HepG2 (cell line): ENCODE data around the gene NFATC1. TPM values are rescaled to one million over a fixed set of nuclear protein-coding genes. Genes with fewer than 3 reads are reported as not detected.

Source experiments
- ATAC-seq: fragments of 200-7000 bp; cut with Tn5 transposase; 3 replicates; pipeline ENCODE4 v1.9.1; 2020; ENCODE audit warnings: mild to moderate bottlenecking, moderate library complexity
- BruUV-seq: library from RNA; stranded (reverse); fragments of 400-500 nt; replicated peaks from 2 replicates; lab custom pipeline; 2021; lab: Mats Ljungman, UMichigan
- CTCF ChIA-PET: fragments of 300-600 bp; formaldehyde crosslinking; extraction: SDS; loops from one replicate; lab custom pipeline; 2021; ENCODE audit warnings: low total read pairs, inconsistent platforms, low intra/inter-chr PET ratio; lab: Yijun Ruan, JAX
- POLR2A ChIA-PET: fragments of 350-600 bp; sonication (Branson Sonifier 250); formaldehyde crosslinking; loops from one replicate; lab custom pipeline; 2020; ENCODE audit warnings: antibody characterized with exemption, inconsistent platforms; lab: Yijun Ruan, JAX
- DNase-seq: peaks from one replicate; pipeline ENCODE4 v3.0.0-alpha.2; 2015; ENCODE audit warnings: low spot score
- FAIRE-seq: peaks from 3 replicates; lab custom pipeline; 2011; peaks lifted over from hg19 to GRCh38; lab: Jason Lieb, UNC
- H2AFZ ChIP-seq: one replicate; pipeline ENCODE4 v1.6.1; 2011; ENCODE audit warnings: low read length, inconsistent platforms
- H3K27ac ChIP-seq: fragments of 300-600 bp; 3 replicates; pipeline ENCODE4 v1.8.0; 2011; ENCODE audit warnings: mixed run types, mild to moderate bottlenecking, mixed read lengths, low read length, inconsistent platforms; ENCODE audit not compliant: insufficient read depth; ENCODE audit errors: extremely low read length
- H3K27me3 ChIP-seq, 2 experiments: fragments of 200-600 bp in 1 of 2; 2 replicates in 1 of 2; 3 replicates in 1 of 2; pipeline versions ENCODE4 v1.6.0 to v1.8.0; 2011; ENCODE audit warnings: low read length in 2 of 2, mild to moderate bottlenecking in 2 of 2, moderate library complexity in 2 of 2, inconsistent platforms in 1 of 2; ENCODE audit not compliant: insufficient read depth in 2 of 2, control insufficient read depth in 1 of 2
- H3K36me3 ChIP-seq, 2 experiments: fragments of 200-600 bp in 1 of 2; replicated peaks in 1 of 2; 2 replicates in 1 of 2; 3 replicates in 1 of 2; pipeline versions ENCODE4 v1.5.1 to v1.8.0; 2011; ENCODE audit warnings: low read length in 2 of 2, inconsistent platforms in 1 of 2; ENCODE audit not compliant: insufficient read depth in 2 of 2, control insufficient read depth in 1 of 2
- H3K4me1 ChIP-seq: 2 replicates; pipeline ENCODE4 v1.5.1; 2012; ENCODE audit warnings: low read length, inconsistent platforms; ENCODE audit not compliant: insufficient read depth
- H3K4me2 ChIP-seq: 2 replicates; pipeline ENCODE4 v1.6.0; 2011; ENCODE audit warnings: low read depth, low read length, inconsistent platforms
- H3K4me3 ChIP-seq, 3 experiments: fragments of 200-600 bp in 1 of 3; sonication (generic), shearing (Covaris generic) in 1 of 3; replicated peaks in 1 of 3; 2 replicates each; pipeline ENCODE4 v1.5.1; 2011 to 2016; ENCODE audit warnings: low read length in 3 of 3, inconsistent platforms in 2 of 3, low read depth in 2 of 3, mild to moderate bottlenecking in 2 of 3, control low read depth in 1 of 3, mixed read lengths in 1 of 3; ENCODE audit not compliant: insufficient read depth in 1 of 3
- H3K79me2 ChIP-seq: one replicate; pipeline ENCODE4 v1.6.1; 2011; ENCODE audit warnings: low read length, inconsistent platforms; ENCODE audit not compliant: insufficient read depth
- H3K9ac ChIP-seq: 2 replicates; pipeline ENCODE4 v1.6.0; 2011; ENCODE audit warnings: mild to moderate bottlenecking, low read depth, low read length, inconsistent platforms; ENCODE audit not compliant: insufficient read depth
- H3K9me3 ChIP-seq: 2 replicates; pipeline ENCODE4 v1.5.1; 2012; ENCODE audit warnings: mild to moderate bottlenecking, low read length
- H4K20me1 ChIP-seq: 2 replicates; pipeline ENCODE4 v1.6.0; 2011; ENCODE audit warnings: inconsistent platforms, mild to moderate bottlenecking, low read length, moderate library complexity; ENCODE audit not compliant: insufficient read depth
- AGO1 ChIP-seq: fragments of 200-400 bp; formaldehyde crosslinking; IDR thresholded peaks from 2 replicates; pipeline ENCODE4 v1.6.1; 2017; ENCODE audit warnings: mild to moderate bottlenecking, low read depth, low read length, moderate library complexity; ENCODE audit not compliant: poor library complexity, severe bottlenecking
- KLF11 ChIP-seq: IDR thresholded peaks from 2 replicates; pipeline ENCODE4 v1.6.1; 2016; ENCODE audit warnings: missing compliant biosample characterization
- ZBTB40 ChIP-seq, 2 experiments: fragments of 450-650 bp in 1 of 2; sonication (generic) in 1 of 2; formaldehyde crosslinking in 1 of 2; IDR thresholded peaks; 2 replicates each; pipeline versions ENCODE4 v1.6.1 to v1.8.0; 2016 to 2022; ENCODE audit warnings: antibody characterized with exemption in 1 of 2, mild to moderate bottlenecking in 1 of 2, missing genetic modification reagents in 1 of 2
- ZNF337 ChIP-seq: sonication (generic); formaldehyde crosslinking; IDR thresholded peaks from 2 replicates; pipeline ENCODE4 v1.5.1; 2020; ENCODE audit warnings: missing genetic modification reagents, low read depth, mild to moderate bottlenecking, borderline replicate concordance
- ZNF746 ChIP-seq: sonication (generic); formaldehyde crosslinking; IDR thresholded peaks from 2 replicates; pipeline ENCODE4 v1.8.0; 2022; ENCODE audit warnings: mild to moderate bottlenecking, missing genetic modification reagents
- WGBS: methylation state at CpG from one replicate; pipeline ENCODE4 v1.1.6; 2017; ENCODE audit warnings: low lambda C conversion rate; 5-methylcytosine and 5-hydroxymethylcytosine counted together
- in situ Hi-C: cut with HindIII; loops from 2 replicates; pipeline ENCODE4 v1.10.0; 2017; ENCODE audit warnings: low pct_unique_long_range_greater_than_20kb; ENCODE audit not compliant: extremely low pct_ligation_motif_present
- intact Hi-C: fragments of 100-400 bp; cut with micrococcal nuclease; formaldehyde crosslinking; loops from one replicate; pipeline ENCODE4 v1.10.0; 2022; ENCODE audit not compliant: unreplicated experiment
- polyA plus RNA-seq, 8 experiments: library from polyadenylated mRNA; depleted of rRNA in 3 of 8; stranded (reverse) in 7 of 8; unstranded in 1 of 8; fragments of >200 nt; fragmentation: Illumina TruSeq in 4 of 8; extraction: Trizol in 4 of 8; gene quantifications; 2 replicates each; pipeline versions ENCODE4 v1.2.1 to v1.2.3, GENCODE V29; 2011 to 2016; ENCODE audit warnings: low read depth in 4 of 8, missing spikeins in 1 of 8, mixed read lengths in 1 of 8; ENCODE audit not compliant: insufficient read depth in 1 of 8
- total RNA-seq, 5 experiments: library from RNA; depleted of rRNA; stranded (reverse); fragments of >200 nt; fragmentation: Illumina TruSeq; extraction: Trizol; gene quantifications; 2 replicates each; pipeline ENCODE4 v1.2.3, GENCODE V29; 2016; ENCODE audit warnings: low read depth in 1 of 5
- TF ChIP-seq, protein P1 (sequence below): IDR thresholded peaks from 2 replicates; pipeline ENCODE4 v1.4.0; 2020; ENCODE audit warnings: mild to moderate bottlenecking, missing genetic modification reagents

Gene NFATC1
- total and polyA plus RNA-seq, 2 of the 13 experiments (the other 11 are each of a cell fraction or from before 2014, with no cell fraction given) = not detected

GRCh38 chr18:79575891-79576685 lies 180.4 kb downstream of the NFATC1 start:
- Histone ChIP-seq H3K4me3 (no peak overlapping the region), H3K27me3 (peaks cover 2 to 15% of the 10 kb centered on the region in 2 experiments; a peak in 4 of 5 replicates), H3K36me3 (no peaks in the 10 kb centered on the region), H3K9ac (no peak overlapping the region), H3K4me1 (peaks cover 10% of the 10 kb centered on the region), H2AFZ (no peak overlapping the region), H3K79me2 (no peaks in the 10 kb centered on the region), H3K4me2 (no peak overlapping the region), H3K27ac (no peak overlapping the region), H3K9me3 (peaks cover 18% of the 10 kb centered on the region), H4K20me1 (no peaks in the 10 kb centered on the region)
- FAIRE-seq (no peak), DNase-seq (no peak), ATAC-seq (no peak; the same call in 2 of the 3 replicates)
- CTCF ChIA-PET = no interaction called here
- in situ Hi-C loops = no loop called here
- intact Hi-C loops = no loop called here
- no TSS peak for BruUV-seq
- POLR2A ChIA-PET = no interaction called here
- WGBS = 66% methylated on average over 29 of the region's 44 CpGs
- TF ChIP-seq, protein P1, sequence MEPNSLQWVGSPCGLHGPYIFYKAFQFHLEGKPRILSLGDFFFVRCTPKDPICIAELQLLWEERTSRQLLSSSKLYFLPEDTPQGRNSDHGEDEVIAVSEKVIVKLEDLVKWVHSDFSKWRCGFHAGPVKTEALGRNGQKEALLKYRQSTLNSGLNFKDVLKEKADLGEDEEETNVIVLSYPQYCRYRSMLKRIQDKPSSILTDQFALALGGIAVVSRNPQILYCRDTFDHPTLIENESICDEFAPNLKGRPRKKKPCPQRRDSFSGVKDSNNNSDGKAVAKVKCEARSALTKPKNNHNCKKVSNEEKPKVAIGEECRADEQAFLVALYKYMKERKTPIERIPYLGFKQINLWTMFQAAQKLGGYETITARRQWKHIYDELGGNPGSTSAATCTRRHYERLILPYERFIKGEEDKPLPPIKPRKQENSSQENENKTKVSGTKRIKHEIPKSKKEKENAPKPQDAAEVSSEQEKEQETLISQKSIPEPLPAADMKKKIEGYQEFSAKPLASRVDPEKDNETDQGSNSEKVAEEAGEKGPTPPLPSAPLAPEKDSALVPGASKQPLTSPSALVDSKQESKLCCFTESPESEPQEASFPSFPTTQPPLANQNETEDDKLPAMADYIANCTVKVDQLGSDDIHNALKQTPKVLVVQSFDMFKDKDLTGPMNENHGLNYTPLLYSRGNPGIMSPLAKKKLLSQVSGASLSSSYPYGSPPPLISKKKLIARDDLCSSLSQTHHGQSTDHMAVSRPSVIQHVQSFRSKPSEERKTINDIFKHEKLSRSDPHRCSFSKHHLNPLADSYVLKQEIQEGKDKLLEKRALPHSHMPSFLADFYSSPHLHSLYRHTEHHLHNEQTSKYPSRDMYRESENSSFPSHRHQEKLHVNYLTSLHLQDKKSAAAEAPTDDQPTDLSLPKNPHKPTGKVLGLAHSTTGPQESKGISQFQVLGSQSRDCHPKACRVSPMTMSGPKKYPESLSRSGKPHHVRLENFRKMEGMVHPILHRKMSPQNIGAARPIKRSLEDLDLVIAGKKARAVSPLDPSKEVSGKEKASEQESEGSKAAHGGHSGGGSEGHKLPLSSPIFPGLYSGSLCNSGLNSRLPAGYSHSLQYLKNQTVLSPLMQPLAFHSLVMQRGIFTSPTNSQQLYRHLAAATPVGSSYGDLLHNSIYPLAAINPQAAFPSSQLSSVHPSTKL (CRISPR knock-in tag) = no peak
- TF ChIP-seq ZNF337 (no peak), ZBTB40 (IDR thresholded peaks at IDR 0.05) (no peak), ZBTB40 (CRISPR knock-in tag; IDR thresholded peaks at IDR 0.05) (no peak), KLF11 (CRISPR knock-in tag) (no peak), AGO1 (no peak), ZNF746 (CRISPR knock-in tag) (no peak)
